Cardiac fibroblast (primary cell): Measurements from ENCODE around the gene LHFPL2.

ENCODE experiments used
- DNase-seq, 2 donors: peaks; one replicate each; pipeline versions ENCODE4 v3.0.0 to v3.0.0-alpha.2; 2010; ENCODE audit warnings: low read depth in 2 of 2
- H3K4me3 ChIP-seq, 2 donors: replicated peaks in 1 of 2; 1 replicate in 1 of 2; 2 replicates in 1 of 2; pipeline ENCODE4 v1.5.1; 2011; ENCODE audit warnings: low read depth in 2 of 2, low read length in 2 of 2, mild to moderate bottlenecking in 2 of 2, moderate library complexity in 1 of 2
- TF ChIP-seq, protein P1 (sequence below): IDR thresholded peaks from one replicate; pipeline ENCODE4 v1.5.1; 2011; ENCODE audit warnings: low read depth, mild to moderate bottlenecking, low read length, inconsistent platforms

Gene LHFPL2

DNA sequence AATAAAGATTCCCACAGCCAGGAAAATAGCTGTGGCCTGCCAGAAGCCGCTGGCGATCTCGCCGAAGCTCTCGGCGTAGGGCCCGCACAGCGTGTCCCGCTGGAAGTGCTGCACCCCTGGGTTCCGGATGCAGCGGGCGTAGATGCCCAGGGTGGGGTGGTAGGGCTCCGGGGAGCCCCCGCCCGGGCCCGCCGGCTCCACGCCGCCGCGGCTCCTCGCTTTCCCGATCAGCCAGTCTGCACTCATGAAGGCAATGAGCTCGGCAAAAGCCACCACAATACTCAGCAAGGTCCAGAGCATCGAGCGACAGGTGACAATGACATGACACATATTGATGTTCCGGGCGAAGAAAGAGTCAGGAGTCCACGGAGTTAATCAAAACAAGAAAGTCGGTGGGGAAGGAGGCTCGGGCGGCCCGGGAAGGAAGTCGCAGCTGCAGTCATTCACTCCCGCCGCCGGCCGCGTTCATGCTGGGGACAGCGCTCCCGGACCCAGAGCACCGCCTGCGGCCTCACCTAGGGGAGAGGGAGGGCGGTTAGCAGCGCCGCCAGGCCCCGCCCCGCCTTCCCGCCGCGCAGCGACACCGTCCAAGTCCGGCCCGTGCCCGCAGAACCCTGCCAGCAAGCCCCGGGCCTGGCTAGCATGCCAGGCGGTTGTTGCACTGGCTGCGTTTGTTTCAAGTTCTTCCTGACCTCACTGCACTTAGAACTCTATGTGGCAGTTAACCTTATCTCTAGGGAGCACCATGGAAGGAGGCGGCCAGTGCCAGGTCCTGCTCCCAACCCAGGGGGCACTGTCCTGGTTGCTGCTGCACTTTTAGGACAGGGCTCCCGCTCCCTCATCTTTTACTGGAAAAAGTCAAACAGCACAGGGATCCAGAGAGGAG is 138.4 kb downstream of the LHFPL2 start:
- H3K4me3 ChIP-seq, result peak overlapping the region; percentile 43 to 66
- TF ChIP-seq, protein P1, sequence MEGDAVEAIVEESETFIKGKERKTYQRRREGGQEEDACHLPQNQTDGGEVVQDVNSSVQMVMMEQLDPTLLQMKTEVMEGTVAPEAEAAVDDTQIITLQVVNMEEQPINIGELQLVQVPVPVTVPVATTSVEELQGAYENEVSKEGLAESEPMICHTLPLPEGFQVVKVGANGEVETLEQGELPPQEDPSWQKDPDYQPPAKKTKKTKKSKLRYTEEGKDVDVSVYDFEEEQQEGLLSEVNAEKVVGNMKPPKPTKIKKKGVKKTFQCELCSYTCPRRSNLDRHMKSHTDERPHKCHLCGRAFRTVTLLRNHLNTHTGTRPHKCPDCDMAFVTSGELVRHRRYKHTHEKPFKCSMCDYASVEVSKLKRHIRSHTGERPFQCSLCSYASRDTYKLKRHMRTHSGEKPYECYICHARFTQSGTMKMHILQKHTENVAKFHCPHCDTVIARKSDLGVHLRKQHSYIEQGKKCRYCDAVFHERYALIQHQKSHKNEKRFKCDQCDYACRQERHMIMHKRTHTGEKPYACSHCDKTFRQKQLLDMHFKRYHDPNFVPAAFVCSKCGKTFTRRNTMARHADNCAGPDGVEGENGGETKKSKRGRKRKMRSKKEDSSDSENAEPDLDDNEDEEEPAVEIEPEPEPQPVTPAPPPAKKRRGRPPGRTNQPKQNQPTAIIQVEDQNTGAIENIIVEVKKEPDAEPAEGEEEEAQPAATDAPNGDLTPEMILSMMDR, result no peak
- DNase-seq, result peak in 1 of 2 donors; percentile 46

DNA sequence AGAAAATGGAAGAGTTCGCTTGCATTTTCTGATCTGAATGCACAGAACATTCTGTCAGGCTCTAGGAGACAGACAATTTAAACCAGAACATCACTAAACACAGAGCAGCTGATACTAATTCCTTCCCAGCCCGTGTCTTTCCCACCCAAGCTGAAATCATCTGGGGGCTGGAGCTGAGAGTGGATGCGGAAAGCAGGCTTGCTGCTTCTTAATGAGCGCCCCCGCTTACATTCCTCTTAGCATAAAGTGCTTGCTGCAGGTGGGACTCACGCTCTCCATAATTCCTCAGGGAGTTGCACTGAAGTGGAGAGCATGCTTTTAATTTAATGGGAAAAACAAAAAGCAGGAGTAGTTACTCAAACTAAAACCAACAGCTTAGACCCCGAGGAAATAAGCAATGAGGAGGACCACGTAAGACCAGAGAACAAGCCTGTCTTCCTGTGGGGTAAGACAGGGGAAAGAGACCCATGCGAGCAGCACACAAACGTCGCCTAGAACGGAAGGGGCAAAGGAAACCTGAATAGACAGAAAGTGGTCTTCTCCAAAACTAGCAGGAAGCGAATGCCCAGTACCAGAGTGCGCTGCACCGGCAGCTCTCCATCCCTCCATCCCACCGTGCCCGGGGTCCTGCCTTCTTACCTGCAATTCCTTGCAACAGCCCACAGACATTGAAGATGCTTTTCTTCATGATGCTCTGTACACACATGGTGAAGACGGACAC is 139.3 kb downstream of the LHFPL2 start:
- TF ChIP-seq, protein P1, result no peak
- H3K4me3 ChIP-seq, result peak overlapping the region; percentile 43 to 66
- no peak for DNase-seq

DNA sequence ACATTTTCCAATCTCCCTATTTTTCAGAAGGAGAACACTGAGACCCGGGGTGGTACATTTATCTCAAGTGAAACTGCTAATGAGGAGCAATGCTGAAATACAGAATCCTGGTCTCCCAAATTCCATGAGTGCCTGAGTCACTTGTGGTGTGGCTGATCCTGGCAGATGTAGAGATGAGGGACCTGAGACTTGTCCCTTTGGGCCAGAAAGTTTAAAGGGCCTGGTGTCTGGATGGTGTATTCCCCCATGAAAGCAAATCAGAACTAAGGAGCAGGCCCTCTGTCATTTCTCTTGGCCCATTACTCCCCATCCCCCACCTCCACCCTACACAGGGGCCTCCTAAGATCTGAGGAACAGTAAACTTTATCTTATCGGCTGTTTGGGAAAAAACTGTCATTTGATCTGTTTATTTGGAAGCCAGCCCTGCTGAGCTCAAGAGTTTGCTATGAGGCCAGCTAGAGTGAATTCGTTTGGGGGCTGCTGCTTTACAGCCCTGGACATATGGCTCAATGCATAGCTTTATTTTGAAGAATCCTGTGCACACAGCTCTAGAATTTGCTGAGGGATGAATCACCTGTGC is 140.3 kb downstream of the LHFPL2 start:
- peak; percentile 41 to 54 for DNase-seq
- TF ChIP-seq, protein P1, result no peak
- H3K4me3 ChIP-seq, result peak overlapping the region; percentile 21 to 66

DNA sequence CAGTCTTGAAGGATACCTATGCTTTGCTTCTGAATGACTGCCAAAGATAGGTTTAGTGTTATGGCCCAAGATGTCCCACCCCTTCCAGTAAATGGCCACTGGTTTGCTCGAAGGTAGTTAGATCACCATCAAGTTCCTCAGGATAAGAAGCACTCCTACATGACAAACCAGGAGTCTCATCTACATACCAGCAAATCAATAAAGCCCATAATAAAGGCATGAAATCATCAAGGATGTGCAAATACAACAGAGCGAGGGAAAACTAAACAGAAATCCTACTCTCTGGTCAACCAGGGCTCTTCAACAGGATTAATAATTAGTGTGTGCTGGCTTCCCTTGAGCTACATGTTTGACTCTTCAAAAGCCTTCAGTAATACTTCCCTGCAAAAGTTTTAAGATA is 141.0 kb downstream of the LHFPL2 start:
- no peak for DNase-seq
- TF ChIP-seq, protein P1, result no peak
- H3K4me3 ChIP-seq, result peak overlapping the region in 1 of 2 donors; percentile 66

DNA sequence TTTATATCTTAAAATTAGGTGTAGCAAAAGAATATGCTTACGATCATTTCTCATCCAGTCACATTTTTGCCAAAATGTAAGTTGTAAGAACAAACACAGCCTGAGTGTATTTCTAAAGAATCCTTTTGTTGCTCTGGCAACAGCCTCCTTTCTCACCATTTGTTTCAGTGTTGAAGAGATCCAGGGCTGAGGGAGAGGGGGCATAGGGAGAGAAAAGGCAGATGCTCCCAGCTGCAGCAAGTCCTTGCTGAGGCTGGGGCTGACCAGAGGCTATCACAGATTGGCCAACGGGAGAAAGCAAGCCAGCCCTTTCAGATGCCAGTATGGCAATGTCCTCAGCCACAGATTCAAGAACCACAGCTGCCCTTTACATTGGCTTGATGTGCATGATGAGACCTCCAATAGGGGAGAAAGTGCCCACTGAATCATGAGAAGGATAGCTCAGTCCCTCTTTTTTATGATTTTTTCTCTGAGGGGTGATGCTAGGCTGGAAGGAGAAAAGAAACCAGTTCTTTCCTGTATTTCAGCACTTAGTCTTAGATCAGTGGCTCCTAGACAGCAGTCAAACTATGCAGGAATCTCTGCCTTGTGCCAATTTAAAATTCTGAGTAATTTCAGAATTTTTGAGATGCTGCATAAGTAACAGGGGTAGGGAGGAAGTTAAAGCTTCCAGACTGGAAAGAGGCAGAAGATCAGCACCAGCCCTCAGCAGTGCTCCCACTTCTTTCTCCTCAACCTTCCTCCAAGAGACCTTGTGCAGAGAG is 142.1 kb downstream of the LHFPL2 start:
- peak overlapping the region in 1 of 2 donors; percentile 66 for H3K4me3 ChIP-seq
- peak; percentile 52 to 57 for DNase-seq

DNA sequence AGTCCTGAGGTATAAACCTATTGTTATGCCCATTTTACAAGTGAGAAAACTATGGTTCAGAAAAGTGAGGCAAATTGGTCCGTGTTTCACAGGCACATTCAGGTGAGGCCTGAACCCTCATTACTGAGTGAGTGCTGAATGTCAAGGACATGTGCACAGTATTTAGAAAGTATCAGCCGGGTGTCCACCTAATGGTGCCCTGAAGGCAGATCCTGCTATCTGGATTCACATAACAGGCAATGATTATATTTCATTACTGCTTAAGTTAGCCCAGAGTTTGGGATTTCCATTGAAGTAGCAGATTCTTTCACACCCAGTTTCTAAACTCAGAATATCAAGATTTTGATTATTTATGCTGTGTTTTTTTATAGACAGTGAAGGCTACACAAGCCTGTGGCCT is 142.7 kb downstream of the LHFPL2 start:
- DNase-seq, result no peak
- H3K4me3 ChIP-seq, result peak overlapping the region in 1 of 2 donors; percentile 66
- TF ChIP-seq, protein P1, result no peak

More for the DNA sequence above, 142.1 kb downstream of the LHFPL2 start:
- TF ChIP-seq, protein P1, result no peak
